AG09309 (cell line): ENCODE data around the gene ACO2.
A peak's percentile ranks its signal among the peaks of the same experiment; 100 is the strongest.
"Not testable (repeated sequence)": the region's sequence is repeated elsewhere in the genome, so short reads cannot be mapped to it uniquely, and the experiment has no call there.

ENCODE experiments used
- DNase-seq: peaks from one replicate; pipeline ENCODE4 v3.0.0-alpha.2; 2010; ENCODE audit warnings: low read depth
- H3K4me3 ChIP-seq: 2 replicates; pipeline ENCODE4 v1.5.1; 2011; ENCODE audit warnings: mild to moderate bottlenecking, low read depth, low read length, moderate library complexity; ENCODE audit not compliant: control insufficient read depth
- CTCF ChIP-seq: IDR thresholded peaks from 2 replicates; pipeline ENCODE4 v1.5.1; 2011; ENCODE audit warnings: mild to moderate bottlenecking, low read depth, low read length, inconsistent platforms; ENCODE audit not compliant: insufficient read depth, control insufficient read depth; ENCODE audit errors: missing control alignments

The ACO2 gene

DNA sequence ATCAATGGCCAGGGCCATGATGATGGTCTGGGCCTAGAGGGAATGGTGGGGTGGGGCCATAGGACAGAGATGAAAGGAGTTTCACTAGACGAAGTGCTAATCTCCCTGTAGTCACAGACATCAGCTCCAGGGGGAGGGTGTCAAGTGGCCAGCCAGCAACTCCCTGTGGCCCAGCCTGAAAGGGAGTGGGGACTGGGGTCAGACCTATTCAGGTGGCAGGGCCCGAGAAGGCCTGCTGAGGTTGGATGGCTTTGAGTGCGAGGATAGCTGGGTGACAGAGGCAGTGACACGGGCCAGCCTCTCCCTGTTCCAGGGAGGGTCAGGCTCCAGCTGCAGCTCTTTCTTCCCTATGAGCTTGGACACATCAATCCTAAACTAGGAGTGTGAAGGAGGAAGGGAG is 33.4 kb upstream of the ACO2 start:
- H3K4me3 ChIP-seq, result no peak overlapping the region
- no peak for DNase-seq
- TF ChIP-seq CTCF, result no peak

DNA sequence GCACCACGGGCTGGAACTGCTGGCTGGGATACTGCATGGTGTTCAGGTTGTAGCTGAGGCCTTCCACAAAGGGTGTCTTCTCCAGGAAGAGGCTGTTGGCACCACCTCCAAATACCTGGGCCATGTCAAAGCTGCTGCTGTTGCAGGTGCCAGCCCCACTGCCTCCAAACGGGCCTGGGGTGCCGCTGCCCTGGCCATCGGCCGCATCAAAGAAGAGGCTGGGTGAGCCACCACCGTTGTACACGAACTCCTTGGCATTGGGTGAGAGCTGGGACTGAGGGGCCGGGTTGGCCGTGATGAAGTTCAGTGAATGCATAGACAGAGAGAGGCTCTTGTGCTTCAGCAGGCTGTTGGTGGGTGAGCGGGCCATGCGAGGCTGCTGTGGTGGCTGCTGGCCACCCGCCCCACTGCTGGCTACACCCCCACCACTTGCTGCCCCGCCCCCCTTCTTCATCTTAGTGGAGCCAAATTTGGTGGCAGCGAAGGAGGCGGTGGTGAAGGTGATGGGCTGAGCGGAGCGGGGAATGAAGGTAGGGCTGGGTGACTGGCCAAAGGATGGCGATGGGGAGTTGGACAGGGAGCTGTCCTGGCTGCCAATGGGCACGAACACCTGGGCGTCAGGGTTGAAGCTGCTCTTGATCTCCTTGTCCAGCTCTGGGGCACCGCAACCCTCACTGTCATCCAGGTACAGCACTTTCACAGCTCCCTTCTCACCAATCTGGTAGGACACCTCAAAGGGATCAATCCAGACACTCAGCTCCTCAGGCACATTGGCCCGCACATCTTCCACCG is 32.4 kb upstream of the ACO2 start:
- no peak for DNase-seq
- no peak for TF ChIP-seq CTCF

DNA sequence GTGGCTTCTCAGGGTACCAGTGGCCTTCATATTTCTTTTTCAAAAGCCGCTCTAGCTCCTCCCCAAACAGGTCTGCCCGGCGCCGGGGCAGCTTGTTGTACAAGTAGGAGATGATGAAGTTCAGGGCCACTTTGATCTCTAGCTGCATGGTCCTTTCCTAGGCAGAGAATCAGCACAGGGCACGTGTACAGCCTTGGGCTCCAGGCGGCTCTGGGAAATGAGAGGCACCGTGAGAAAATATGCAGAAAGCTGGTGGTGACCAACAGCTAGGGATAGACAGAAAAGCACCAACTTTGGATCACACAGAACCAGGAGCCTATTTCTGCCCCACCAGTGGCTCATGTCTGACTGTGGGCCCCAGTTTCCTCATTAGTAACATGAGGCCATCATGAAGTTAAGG is 31.7 kb upstream of the ACO2 start:
- no peak for DNase-seq
- no peak for TF ChIP-seq CTCF

More for the DNA sequence above, 32.4 kb upstream of the ACO2 start:
- H3K4me3 ChIP-seq, result no peak overlapping the region

DNA sequence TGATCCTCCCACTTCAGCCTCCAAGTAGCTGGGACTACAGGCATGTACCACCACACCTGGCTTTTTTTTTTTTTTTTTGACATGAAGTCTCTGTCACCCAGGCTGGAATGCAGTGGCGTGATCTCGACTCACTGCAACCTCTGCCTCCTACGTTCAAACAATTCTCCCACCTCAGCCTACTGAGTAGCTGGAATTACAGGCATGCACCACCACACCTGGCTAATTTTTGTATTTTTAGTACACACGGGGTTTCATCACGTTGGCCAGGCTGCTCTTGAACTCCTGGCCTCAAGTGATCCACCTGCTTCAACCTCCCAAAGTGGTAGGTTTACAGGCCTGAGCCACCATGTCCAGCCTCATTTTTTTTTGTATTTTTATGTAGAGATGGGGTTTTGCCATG is 28.4 kb upstream of the ACO2 start:
- not testable (repeated sequence) for DNase-seq, H3K4me3 ChIP-seq

More for the DNA sequence above, 31.7 kb upstream of the ACO2 start:
- no peak overlapping the region for H3K4me3 ChIP-seq

GRCh38 chr22:41442240-41442792 is 26.6 kb upstream of the ACO2 start:
- TF ChIP-seq CTCF, result no peak
- no peak overlapping the region for H3K4me3 ChIP-seq
- no peak for DNase-seq

DNA sequence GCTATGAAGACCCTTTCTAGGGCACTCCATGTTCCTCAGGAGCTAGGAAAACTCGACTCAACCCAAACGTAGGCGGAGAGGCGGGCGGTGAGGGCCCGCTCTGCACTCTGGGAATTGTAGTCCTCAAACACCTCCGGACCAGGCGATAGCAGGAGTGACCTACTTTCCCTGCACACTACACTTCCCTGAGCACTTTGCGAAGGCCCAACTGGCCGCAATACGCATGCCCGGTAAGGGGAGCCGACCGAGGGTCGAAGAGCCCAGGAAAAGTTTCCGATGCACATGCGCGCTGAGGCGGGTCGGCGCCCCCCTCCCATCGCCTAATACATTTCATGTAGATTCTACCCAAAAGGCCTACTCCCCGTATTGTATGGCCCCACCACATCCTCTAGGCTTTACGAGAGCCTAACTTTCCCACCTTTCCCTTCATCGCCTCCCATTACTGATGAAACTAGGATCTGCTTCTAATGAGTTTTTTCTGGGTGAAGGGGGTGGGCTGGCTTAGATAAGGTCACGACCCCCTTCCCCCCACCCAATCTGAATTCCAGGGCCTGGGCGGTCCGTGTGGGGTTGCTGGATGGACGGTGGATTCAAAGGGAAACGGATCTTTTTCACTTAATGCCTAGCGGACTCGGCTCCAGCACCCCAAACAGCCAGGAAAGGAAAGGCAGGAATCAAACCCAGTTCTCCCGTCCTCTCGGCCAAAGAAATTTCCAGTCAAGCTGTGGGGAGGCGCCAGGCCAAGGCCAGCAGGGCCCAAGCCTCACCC is 24.4 kb upstream of the ACO2 start:
- no peak for TF ChIP-seq CTCF
- peak overlapping the region; percentile 99 for H3K4me3 ChIP-seq

More for the DNA sequence above, 24.4 kb upstream of the ACO2 start:
- DNase-seq, result peak; percentile 85
